HFF-Myc (cell line): ENCODE measurements around the gene SIDT2.
A peak's percentile ranks its signal among the peaks of the same experiment; 100 is the strongest.

ENCODE experiments used
- DNase-seq: peaks from one replicate; pipeline ENCODE4 v3.0.0-alpha.2; 2011; ENCODE audit warnings: low read depth; ENCODE audit errors: extremely low read depth
- H3K4me3 ChIP-seq: replicated peaks from 2 replicates; pipeline ENCODE4 v1.5.1; 2011; ENCODE audit warnings: low read depth, mild to moderate bottlenecking, control low read depth, low read length
- TF ChIP-seq, protein P1 (sequence below): IDR thresholded peaks from 2 replicates; pipeline ENCODE4 v1.5.1; 2012; ENCODE audit warnings: mild to moderate bottlenecking, low read depth, low read length, control low read depth; ENCODE audit errors: missing control alignments

SIDT2 gene

DNA sequence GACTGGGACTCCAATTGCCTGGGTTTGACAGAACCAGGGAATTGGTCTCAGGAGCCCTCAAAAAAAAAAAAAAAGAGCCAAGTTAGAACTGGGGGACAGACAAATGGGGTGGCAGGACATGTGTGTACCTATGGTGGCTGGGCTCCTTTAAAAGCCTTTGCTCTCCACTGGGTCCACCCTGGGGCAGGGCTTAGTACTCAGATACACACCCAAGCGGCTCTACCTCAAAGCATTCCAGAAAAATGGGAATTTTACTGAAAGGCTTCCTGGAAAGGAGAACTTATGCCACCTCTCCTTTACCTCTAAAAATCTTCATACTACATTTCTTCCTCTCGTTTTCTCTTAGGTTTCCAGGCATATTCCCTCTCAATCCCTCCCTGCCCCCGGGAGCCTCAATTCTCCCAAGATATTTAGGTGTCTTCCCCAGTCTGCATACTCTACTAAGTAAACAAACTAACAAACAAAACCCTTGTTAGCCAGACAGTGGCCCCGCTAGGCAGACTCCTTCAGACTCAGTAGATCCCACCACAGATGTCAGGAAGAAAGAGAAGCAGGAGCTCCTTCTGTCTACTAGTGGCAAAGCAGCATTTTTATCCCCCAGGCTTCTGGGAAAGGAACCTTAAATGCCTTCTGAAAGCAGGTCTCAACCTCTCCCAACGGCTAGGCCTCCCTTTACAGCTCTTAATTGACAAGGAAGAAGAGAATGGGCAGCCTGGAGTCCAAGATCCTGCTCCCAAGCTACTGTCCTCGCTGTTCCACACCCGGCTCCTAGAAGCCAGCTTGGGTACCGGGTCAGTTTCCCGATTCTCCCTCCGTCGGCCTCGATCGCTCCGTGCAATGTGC, 52.7 kb downstream of the SIDT2 start:
- TF ChIP-seq, protein P1, sequence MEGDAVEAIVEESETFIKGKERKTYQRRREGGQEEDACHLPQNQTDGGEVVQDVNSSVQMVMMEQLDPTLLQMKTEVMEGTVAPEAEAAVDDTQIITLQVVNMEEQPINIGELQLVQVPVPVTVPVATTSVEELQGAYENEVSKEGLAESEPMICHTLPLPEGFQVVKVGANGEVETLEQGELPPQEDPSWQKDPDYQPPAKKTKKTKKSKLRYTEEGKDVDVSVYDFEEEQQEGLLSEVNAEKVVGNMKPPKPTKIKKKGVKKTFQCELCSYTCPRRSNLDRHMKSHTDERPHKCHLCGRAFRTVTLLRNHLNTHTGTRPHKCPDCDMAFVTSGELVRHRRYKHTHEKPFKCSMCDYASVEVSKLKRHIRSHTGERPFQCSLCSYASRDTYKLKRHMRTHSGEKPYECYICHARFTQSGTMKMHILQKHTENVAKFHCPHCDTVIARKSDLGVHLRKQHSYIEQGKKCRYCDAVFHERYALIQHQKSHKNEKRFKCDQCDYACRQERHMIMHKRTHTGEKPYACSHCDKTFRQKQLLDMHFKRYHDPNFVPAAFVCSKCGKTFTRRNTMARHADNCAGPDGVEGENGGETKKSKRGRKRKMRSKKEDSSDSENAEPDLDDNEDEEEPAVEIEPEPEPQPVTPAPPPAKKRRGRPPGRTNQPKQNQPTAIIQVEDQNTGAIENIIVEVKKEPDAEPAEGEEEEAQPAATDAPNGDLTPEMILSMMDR: no peak
- DNase-seq: no peak
- peak overlapping the region; percentile 94 for H3K4me3 ChIP-seq

DNA sequence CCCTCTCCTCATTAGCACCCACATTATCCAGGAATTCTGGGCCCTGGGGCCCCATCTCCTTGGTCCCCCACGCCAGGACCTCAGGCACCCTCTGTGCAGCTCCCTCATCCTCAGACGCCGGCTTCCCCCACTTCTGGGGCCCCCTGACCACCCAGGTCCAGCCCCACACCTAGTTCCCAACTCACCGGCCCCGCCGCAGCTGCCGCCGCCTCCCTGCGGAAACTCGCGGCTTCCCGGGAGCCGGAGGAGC, 53.2 kb downstream of the SIDT2 start, which contains the start of gene PCSK7:
PCSK7 (minus strand) TSS at position 232 of the 250 bp plus-strand sequence. CDS start 2,229 bp downstream, outside the sequence.
- peak within 1 kb of the TSS; percentile 94 for H3K4me3 ChIP-seq
- TF ChIP-seq, protein P1: no peak
- DNase-seq: no peak

DNA sequence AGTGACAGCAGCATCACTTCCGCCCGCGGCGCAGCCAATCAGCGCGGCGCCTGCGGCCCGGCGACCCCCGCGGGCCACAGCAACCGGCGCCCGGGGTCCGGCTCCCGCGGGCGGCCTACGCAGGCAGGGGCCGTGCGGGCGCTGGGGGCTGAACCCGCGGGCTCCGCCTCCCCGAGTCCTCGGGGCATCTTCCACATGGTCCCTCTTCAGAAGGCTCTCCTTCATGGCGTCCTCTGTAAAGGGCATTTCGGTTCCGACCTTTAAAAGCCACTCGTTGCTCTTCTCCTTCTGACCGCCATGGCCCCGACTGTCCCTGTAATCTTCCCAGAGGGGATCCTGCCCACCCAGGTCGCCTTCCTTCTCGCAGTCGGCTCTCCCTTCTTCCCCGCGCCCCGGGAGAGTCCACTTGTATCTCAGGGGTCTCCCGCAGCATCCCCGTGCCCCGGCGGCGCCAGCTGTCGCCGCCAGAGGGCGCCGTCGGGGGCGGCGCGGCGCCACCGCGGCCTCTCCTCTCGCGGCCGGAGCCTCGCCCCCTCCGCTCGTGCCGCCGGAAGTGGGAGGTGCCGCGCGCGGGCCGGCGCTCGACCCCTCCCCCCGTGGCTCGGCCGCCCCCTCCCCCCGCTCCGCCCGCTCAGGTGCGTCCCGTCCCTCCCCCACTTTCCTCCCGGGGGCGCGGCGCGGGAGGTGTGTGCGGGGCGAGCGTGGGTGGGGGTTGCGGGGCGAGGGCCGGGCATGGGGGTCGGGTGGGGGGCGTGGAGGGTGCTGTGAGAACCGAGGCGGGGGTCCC, 53.7 kb downstream of the SIDT2 start, which contains the start of gene RNF214:
RNF214 (plus strand) TSS at position 580 of the 787 bp plus-strand sequence. CDS start 1,602 bp downstream, outside the sequence.
- peak within 1 kb of the TSS; percentile 94 for H3K4me3 ChIP-seq
- DNase-seq: peak; percentile 12
- TF ChIP-seq, protein P1: peak; percentile 73

DNA sequence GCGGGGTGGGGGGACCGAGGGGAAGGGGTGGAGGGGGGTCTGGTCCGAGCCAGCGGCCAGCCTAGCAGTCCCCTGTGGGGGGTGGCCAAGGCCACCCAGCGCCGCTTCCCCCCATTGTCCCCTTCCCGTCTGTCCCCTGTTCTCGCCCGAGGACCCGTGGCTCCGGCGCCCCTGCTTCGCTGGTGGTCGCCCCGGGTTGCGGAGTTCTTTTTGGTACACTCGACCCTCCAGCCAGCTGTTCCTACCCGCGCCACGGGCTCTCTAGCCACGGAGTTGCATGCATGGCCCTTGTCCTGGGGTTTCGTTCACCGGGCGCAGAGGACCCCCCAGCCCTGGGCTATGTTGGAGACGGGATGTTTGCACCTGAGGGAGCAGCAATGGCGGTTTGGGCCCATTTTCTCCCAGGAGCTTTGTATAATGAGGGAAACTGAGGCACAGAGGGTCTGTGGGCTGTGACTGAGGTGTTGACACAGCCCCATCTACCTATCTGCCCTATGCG, 54.4 kb downstream of the SIDT2 start:
- TF ChIP-seq, protein P1: no peak
- no peak for DNase-seq
- peak overlapping the region; percentile 94 for H3K4me3 ChIP-seq

DNA sequence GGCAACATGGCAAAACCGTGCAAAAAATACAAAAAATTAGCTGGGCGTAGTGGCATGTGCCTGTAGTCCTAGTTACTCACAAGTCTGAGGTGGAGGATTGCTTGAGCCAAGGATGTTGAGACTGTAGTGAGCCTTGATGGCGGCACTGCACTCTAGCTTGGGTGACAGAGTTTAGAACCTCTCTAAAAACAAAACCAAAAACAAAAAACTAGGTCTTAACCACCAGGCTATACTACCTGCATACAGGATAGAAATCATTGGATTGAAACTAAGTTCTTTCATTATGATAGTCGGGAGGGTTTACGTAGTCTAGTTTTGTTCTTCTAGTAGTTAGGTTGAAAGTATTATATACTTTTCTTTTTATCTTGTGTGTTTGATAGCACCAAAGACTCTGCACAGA, 59.7 kb downstream of the SIDT2 start:
- H3K4me3 ChIP-seq: no peak overlapping the region
- no peak for DNase-seq
- TF ChIP-seq, protein P1: no peak

DNA sequence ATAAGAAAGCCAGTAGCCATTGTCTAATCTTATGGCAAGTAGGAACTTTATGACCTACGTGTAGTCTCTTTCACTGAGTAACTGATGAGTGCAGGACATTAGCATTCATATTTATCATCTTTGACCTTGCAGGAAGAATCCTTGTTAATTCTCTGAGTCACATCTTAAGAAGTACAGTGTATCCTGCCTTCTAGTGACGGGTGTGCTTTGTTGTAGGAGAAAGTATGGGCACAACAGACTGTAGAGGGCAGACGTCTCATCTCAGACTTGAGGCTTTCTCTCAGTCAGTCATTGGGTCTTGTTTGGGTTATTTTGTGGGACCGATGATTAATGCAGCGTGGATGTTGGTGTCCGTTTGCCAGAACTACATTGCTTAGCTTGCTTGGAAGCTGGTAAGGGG, 60.8 kb downstream of the SIDT2 start:
- no peak overlapping the region for H3K4me3 ChIP-seq
- TF ChIP-seq, protein P1: peak; percentile 51
- DNase-seq: peak; percentile 81
